Astrocyte (in vitro differentiated cells and primary cell): Measurements from ENCODE around the gene SLC7A8.

Experiments used
- EZH2 ChIP-seq: IDR thresholded peaks from 2 replicates; pipeline ENCODE4 v1.6.1; 2012; ENCODE audit warnings: mild to moderate bottlenecking, low read length, inconsistent platforms; ENCODE audit not compliant: insufficient read depth
- TF ChIP-seq, protein P1 (sequence below): IDR thresholded peaks from 2 replicates; pipeline ENCODE4 v1.5.1; 2011; ENCODE audit warnings: low read depth, mild to moderate bottlenecking, inconsistent platforms, low read length, moderate library complexity; ENCODE audit not compliant: insufficient read depth

DNA sequence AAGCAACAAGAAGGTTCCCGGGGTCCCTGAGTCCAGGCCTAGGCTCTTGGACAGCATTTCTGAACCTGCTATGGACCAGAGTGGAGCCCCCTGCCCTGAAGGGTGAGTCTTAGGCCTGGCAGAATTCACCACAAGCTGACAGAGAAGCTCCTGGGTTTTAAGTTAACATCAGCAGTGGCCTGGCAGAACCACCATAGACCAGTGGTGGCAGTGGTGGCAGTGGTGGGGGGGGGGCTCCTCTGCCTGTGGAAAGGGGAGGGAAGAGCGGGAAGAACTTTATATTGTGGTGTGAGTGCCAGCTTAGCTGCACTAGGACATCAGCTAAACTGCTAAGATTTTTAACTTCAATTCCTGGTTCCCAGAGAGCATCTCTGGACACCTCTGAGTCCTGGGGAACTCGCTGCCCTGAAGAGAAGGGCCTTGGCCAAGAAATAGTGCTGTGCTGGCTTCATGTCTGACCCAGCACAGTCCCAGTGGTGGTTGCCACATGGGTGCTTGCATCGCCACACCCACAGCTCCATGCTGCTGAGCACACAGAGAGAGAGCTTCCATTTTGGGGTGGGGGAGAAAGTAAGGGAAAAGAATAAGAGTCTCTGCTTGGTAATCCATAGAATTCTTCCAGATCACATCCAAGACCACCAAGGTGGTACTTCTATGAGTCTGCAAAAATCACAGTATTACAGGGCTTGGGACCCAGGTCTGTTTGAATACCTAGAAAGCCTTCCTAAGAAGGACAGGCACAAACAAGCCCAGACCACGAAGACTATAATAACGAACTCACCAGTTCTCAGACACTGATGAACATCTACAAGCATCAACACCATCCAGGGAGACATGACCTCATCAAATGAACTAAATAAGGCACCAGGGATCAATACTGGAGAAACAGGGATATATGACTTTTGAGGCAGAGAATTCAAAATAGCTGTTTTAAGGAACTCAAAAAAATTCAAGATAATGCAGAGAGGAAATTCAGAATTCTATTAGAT lies 33.9 kb upstream of the SLC7A8 start:
- TF ChIP-seq, protein P1, sequence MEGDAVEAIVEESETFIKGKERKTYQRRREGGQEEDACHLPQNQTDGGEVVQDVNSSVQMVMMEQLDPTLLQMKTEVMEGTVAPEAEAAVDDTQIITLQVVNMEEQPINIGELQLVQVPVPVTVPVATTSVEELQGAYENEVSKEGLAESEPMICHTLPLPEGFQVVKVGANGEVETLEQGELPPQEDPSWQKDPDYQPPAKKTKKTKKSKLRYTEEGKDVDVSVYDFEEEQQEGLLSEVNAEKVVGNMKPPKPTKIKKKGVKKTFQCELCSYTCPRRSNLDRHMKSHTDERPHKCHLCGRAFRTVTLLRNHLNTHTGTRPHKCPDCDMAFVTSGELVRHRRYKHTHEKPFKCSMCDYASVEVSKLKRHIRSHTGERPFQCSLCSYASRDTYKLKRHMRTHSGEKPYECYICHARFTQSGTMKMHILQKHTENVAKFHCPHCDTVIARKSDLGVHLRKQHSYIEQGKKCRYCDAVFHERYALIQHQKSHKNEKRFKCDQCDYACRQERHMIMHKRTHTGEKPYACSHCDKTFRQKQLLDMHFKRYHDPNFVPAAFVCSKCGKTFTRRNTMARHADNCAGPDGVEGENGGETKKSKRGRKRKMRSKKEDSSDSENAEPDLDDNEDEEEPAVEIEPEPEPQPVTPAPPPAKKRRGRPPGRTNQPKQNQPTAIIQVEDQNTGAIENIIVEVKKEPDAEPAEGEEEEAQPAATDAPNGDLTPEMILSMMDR = no peak
- TF ChIP-seq EZH2 = no peak
